ENCODE results near the gene TRIOBP.

DNA sequence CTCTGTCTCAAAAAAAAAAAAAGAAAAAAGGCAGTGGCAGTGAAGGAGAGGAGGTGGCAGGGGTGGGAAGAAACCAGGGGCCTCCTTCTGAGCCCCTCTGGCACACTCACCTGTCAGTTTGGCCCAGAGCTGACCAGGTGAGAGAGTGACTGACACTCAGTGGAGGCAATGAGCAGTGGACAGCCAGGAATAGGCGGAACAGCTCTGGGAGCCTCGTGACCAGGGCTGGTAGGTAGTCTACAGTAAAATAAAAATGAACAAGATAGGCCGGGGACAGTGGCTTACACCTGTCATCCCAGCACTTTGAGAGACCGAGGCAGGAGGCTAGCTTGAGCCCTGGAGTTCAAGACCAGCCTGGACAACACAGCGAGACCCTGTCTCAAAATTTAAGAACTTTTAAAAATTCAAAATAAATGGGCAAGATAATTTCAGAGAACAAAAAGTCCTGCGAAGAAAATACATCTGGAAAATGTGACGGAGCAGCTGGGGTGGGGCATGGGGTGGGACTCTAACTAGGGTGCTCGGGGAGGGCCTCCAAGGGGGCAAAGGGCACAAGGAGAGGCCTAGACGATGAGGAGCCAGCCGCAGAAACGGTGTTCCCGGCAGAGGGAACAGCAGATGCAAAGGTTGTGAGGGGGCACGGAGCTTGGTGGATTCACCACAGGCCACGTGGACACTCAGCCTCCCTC, 42.1 kb upstream of the TRIOBP start:
- TF ChIP-seq, protein P1, sequence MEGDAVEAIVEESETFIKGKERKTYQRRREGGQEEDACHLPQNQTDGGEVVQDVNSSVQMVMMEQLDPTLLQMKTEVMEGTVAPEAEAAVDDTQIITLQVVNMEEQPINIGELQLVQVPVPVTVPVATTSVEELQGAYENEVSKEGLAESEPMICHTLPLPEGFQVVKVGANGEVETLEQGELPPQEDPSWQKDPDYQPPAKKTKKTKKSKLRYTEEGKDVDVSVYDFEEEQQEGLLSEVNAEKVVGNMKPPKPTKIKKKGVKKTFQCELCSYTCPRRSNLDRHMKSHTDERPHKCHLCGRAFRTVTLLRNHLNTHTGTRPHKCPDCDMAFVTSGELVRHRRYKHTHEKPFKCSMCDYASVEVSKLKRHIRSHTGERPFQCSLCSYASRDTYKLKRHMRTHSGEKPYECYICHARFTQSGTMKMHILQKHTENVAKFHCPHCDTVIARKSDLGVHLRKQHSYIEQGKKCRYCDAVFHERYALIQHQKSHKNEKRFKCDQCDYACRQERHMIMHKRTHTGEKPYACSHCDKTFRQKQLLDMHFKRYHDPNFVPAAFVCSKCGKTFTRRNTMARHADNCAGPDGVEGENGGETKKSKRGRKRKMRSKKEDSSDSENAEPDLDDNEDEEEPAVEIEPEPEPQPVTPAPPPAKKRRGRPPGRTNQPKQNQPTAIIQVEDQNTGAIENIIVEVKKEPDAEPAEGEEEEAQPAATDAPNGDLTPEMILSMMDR (conservative IDR thresholded peaks at IDR 0.05 in 1 of 2, IDR thresholded peaks at IDR 0.05 in 1 of 2; ENCODE audit: low read depth in 1 of 2, low read length in 2 of 2) = no peak
- TF ChIP-seq EZH2 (IDR thresholded peaks at IDR 0.05; ENCODE audit: low read length, missing control alignments) = no peak
